DMS153 treated with DMSO at 0.1 percent for 48 hours (cell line): Measurements from ENCODE around the gene CASP10.
"Not testable (repeated sequence)": the region's sequence is repeated elsewhere in the genome, so short reads cannot be mapped to it uniquely, and the experiment has no call there.

Experiments used
- DNase-seq: peaks from one replicate; lab custom pipeline; 2025; ENCODE audit not compliant: unreplicated experiment; lab: John Stamatoyannopoulos, UW

CASP10 gene, protein sequence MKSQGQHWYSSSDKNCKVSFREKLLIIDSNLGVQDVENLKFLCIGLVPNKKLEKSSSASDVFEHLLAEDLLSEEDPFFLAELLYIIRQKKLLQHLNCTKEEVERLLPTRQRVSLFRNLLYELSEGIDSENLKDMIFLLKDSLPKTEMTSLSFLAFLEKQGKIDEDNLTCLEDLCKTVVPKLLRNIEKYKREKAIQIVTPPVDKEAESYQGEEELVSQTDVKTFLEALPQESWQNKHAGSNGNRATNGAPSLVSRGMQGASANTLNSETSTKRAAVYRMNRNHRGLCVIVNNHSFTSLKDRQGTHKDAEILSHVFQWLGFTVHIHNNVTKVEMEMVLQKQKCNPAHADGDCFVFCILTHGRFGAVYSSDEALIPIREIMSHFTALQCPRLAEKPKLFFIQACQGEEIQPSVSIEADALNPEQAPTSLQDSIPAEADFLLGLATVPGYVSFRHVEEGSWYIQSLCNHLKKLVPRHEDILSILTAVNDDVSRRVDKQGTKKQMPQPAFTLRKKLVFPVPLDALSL

DNA sequence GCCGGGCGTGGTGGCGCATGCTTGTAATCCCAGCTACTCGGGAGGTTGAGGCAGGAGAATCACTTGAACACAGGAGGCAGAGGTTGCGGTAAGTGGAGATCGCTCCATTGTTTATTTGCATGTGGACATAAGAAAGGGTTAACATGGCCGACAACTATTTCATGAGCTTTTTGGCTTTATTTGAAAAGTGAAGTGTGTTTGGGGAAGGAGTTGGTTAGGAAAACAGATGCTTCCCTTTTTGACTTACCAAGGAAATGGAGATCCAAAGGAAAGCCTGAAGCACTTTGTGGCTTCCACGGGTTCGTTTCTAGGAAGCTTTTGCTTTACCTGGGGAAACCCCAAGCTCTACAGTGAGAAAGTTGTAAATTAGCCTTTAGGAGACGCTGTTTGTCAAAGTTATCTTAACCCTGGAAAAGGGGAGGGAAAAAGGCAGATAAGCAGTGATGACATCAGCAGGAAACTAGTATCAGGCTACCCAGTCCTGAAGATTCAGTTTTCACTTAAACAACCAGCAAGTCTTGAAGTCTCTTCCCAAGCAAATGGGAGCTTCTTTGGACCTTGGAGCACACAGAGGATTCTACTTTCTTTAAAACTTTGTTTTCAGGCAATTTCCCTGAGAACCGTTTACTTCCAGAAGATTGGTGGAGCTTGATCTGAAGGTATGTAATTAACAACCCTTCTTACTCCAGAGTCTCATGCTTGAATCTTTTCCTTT is at the start of gene CASP10:
Gene CASP10, plus strand, starts transcription at position 492 of the 715 bp plus-strand sequence. CDS start 2,637 bp downstream, outside the sequence.
- no peak for DNase-seq

DNA sequence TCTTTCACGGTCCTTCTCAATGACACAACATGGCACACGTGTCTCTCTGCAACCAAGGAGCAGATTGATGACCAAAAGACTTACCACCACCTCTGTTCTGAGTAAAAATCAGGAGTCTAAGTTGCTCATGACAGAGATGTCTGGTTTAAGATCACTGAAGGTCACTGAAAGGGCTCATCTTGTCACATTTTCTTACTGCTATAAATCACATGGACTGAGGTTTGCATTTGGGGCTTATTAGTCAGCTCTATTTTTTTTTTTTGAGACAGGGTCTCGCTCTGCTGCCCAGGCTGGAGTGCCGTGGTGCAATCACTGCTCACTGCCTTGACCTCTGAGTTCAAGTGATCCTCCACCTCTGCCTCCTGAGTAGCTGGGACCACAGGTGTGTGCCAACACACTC is 47.6 kb upstream of the CASP10 start:
- no peak for DNase-seq

DNA sequence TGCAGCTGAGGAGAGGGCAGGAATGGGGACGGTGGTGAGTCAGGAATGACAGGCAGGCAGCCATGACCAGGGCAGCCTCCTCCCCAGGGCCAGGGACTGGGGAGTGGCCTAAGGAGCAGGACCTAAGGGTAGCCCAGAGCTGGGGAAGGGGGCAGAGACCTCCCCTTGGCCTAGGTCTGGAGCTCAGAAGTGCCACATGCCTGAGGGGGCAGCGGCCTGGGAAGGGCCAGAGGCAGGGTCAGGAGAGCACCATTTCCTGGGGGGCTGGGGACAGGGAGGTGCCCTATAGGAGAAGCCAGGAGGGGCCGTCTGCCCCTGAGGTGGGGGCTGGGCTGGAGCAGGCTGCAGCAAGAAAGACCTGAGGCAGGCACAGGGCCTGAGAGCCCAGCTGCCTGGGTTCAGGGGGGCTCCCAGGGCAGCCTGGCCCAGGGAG is 46.0 kb upstream of the CASP10 start:
- no peak for DNase-seq

DNA sequence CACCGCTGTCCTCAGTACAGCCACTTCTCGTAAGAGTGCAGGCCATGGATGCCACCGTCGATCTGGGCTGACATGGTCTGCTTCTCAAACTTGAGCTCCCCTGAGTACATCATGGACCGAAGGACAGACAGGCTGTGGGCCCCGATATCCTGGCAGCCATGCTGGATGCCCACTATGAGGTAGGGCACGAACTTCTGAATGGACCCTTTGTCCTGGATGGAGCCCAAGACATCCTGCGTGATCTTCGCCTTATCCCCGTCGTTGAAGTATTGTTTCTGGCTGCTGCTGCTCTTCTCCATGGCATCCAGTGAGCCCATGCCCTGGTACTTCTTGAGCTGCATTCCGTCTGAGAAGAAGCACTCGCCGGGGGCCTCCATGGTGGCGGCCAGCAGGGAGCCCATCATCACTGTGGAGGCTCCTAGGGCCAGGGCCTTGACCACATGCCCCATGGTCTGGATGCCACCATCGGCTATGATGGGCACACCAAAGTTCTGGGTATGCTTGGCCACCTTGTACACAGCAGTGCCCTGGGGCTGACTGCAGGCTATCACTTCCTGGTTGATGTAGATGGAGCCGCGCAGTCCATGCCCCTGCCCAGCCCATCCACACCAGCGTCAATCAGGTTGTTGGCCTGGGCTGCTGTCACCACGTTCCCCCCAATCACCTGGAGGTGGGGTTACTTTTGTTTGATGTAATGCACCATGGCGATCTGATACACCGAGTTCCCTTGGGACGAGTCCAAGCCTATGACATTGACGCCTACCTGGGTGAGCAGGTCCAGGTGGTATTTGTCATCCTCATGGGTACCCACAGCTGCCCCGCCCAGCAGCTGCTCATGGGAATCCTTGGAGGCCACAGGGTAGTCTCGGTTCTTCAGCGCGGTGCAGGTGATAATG is 45.2 kb upstream of the CASP10 start:
- DNase-seq, result no peak

DNA sequence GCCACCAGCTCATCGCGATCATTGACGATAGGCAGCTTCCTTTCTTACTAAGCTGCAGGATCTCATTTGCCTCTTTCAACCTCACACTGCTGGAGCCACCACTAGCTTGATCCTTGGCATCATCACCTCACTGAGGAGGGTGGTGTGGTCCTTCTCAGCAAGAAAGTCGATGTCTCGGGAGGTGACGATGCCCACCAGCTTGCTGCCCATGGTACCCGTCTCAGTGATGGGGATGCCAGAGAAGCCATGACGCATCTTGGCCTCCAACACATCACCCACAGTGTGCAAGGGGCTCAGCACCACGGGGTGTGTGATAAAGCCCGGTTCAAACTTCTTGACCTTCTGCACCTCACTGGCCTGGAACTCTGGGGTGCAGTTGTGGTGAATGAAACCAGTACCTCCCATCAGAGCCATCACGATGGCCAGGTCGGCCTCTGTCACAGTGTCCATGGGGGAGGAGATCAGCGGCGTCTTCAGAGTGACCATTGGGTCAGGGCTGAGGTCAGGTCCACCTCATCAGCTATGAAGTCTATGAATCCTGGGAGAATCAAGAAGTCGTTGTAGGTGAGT is 44.5 kb upstream of the CASP10 start:
- DNase-seq, result no peak

DNA sequence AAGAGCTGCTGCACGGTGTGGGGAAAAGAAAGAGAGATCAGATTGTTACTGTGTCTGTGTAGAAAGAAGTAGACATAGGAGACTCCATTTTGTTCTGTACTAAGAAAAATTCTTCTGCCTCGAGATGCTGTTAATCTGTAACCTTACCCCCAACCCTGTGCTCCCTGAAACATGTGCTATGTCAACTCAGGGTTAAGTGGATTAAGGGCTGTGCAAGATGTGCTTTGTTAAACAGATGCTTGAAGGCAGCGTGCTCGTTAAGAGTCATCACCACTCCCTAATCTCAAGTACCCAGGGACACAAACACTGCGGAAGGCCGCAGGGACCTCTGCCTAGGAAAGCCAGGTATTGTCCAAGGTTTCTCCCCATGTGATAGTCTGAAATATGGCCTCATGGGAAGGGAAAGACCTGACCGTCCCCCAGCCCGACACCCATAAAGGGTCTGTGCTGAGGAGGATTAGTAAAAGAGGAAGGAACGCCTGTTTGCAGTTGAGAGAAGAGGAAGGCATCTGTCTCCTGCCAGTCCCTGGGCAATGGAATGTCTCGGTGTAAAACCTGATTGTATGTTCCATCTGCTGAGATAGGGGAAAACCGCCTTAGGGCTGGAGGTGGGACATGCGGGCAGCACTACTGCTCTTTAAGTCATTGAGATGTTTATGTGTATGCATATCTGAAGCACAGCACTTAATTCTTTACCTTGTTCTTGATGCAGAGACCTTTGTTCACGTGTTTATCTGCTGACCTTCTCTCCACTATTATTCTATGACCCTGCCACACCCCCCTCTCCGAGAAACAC is 43.8 kb upstream of the CASP10 start:
- DNase-seq, result not testable (repeated sequence)

DNA sequence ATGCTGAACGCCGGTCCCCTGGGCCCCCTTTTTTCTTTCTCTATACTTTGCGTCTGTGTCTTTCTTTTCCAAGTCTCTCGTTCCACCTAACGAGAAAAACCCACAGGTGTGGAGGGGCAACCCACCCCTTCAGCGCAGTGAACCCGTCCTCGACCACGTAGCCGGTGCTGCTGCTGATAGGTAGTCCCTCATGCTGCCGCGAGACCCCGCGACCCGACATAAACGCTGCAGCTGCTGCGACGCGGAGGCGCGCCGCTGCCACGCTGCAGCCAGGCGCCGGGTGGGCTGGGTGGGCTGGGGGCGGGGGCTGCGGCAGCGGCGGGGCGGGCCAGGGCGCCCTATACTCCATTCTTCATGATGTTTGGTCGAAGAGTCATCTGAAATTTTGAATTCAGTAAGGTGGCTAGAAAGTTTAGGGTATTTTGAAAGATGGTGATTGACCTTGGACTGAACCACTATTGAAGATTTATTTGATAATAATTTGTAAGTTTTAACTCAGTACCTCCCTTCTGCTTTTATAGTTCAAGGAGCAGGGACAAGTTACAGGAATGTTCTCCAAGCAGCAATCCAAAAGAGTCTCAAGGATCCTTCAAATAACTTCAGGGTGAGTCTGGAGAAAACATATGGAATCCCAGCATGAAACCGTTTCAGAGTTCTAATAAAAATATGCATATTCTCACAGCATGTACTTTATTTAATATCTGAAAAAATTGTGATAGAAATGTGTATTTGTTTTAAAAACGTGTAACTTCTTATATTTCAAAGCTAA is 42.9 kb upstream of the CASP10 start:
- no peak for DNase-seq

DNA sequence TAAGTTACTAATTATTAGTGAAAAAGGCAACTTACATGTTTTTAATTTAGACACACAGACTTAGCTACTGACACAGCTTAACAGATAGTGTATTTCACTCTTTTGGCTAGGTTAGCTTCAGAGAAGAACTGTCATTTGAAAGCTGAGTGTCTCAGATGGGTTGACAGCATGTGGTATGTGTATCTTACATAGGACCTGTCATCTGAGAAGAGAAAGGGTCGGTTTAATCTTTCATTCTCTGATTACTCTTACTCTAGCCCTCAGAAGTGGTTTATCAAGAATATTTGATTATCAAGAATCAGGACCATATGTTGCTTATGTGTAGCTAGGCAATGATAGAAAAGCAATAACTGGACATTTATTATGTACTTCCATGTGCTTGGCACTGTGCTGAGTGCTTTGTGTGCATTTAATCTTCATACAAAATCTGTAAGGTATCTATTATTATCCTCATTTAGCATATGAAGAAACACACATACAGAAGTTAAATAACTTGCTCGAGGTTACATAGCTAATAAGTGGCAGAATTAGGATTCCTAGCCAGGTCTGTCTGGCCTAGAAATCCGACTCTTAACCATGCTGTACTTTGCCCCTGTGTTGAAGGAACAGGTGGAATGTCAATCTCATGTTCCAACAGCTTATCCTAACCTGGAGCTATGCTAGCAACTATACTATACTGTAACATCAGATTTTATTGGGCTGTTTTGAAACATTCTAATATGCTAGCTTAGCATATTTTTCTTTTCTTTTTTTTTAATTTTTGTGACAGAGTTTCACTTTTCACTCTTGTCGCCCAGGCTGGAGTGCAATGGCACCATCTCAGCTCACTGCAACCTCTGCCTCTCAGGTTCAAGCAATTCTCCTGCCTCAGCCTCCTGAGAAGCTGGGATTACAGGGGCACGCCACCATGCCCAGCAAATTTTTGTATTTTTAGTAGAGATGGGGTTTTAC is 38.6 kb upstream of the CASP10 start:
- no peak for DNase-seq

DNA sequence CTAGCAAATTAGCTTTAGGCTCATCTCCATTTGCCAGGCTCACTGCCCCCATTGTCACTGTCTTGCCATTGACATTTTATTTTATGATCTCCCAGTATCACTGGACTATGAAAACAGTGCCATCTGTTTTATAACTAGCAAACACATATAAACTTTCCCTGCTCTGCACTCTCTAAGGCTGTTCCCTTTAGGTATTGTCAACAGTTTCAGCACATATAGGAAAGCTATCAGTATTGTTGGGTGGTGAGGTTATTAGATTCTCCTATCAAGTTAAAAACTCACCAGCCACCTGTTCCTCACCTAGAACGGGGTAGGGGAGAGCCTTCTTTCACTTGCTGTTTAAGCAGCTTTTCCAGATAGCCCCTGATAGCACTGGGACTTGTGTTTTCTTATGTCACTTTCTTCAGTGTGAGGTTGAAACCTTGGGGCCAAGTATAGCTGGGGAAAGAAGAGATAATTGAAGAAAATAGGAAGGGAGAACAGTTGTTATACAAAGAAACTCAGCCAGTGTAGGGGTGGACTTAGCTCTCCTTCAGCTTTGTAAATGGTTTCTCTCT is 34.4 kb upstream of the CASP10 start:
- DNase-seq, result no peak

DNA sequence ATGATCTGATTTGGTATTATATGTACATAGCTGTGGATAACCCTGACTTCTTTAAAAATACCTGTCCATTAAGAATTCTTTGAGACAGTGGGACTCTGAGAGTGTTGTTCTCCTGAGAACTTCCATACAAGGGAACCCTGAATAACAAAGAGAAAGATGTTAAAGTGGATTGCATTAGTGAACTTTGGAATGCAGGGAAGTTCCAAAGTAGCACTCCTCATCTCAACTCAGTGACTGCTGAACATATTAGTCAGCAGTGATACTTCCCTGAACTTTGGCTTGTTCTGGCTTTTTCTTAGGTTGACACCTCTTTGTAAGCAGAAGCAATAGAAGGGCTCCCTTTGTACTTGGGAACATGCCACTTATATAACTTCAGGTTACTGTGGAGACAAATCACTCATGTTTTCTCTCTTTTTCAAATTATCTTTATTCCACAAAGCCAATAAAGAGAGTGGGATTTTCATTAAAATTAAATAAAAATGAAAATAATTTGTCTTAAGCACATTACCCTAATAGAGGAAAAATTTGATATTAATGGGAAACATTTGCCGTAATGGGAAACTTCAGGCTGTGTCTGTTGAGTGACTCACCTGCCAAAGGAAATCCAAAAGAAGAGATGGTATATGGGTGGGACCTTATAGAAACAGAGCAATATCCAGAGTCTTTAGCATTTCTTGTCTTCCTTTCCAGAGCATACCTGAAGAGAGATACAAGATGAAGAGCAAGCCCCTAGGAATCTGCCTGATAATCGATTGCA is 33.7 kb upstream of the CASP10 start:
- DNase-seq, result no peak

DNA sequence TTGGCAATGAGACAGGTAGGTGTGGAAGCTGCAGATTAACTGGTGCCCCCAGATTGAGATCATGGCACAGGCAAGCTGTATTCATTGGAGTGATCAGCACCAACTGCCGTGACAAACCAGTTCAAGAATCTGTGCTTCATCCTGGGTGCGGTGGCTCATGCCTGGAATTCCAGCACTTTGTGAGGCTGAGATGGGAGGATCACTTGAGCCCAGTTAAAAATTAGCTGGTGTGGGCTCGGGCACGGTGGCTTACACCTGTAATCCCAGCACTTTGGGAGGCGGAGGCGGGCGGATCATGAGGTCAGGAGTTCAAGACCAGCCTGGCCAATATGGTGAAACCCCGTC is 33.1 kb upstream of the CASP10 start:
- not testable (repeated sequence) for DNase-seq

DNA sequence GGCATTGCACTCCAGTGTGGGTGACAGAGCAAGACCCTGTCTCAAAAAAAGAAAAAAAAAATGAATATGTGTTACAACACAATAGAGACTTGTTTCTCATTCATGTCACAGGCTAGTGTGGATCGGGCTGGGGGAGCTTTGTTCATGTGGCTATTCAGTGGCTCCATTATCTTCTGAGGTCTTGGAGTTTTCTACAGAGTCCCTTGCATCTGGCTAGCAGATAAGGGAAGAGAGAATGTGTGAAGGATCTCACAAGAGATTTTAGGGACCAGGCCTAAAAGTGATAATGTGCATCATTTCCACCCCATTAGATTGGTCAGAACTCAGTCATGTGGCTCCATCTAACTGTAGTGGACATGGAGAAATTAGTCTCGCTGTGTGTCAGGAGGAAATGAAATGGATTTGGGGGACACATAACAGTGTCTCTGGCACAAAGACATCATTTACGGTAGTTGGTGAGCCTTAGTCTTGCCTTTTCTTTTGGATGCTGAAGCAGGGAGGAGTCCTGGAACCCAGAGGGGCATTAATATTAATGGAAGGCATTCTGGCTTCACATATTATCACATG is 32.4 kb upstream of the CASP10 start:
- no peak for DNase-seq

DNA sequence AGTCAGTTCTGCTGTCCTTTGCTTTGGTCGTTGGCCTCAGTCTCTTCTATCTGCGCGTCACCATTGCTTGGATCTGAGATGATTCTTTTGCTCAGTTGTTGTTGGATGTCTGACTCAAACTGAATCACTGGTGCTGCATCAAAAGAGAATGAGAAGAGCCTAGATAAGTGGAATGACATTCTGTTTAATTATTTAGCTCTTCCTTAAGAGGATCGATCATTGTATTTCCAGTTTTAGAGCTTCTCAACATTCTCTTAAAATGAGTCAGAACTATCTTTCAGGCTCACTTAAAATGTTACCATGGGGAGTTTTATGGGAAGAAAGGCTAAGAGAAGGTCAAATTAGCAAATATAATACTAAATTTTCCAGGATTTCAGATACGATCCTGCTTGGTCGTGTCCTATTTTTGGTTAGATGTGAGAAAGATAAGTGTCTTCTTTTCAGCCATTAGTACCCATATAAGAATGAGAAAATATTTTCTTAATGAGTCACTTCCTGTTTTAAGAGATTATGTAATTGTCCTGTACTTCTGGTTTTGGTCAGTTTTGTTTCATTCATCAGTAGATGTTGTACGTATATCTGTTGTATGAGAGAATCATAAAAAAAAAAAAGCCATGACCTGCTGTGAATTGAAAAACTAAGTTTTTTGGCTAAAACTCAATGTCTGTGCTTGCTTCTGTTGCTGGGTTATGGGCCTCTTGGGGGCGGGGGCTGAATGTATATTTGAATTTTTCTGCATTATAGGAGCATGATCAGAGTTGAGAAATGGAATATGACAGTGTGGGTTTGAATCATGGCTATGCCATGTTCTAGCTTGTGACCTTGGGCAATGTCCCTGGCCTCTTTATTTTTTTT is 31.6 kb upstream of the CASP10 start:
- DNase-seq, result no peak

DNA sequence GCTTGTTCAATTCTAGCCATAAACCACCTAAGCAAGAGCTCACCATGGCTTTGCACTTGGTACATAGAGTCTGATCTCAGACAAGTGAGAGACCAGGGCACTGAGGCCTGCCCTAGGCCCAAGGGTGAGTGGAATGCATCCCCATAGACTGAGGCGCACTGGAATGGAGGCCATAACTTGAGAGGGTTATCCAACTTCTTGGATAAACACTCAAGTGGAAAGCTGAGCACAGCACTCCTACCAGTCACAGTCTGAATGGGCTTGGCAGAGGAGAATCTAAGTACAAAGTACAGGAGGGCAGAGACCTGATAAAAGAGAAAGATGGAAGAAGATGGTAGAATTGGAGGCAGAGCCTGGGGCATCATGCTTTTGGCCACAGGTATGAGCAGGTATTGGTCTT is 30.4 kb upstream of the CASP10 start:
- no peak for DNase-seq

DNA sequence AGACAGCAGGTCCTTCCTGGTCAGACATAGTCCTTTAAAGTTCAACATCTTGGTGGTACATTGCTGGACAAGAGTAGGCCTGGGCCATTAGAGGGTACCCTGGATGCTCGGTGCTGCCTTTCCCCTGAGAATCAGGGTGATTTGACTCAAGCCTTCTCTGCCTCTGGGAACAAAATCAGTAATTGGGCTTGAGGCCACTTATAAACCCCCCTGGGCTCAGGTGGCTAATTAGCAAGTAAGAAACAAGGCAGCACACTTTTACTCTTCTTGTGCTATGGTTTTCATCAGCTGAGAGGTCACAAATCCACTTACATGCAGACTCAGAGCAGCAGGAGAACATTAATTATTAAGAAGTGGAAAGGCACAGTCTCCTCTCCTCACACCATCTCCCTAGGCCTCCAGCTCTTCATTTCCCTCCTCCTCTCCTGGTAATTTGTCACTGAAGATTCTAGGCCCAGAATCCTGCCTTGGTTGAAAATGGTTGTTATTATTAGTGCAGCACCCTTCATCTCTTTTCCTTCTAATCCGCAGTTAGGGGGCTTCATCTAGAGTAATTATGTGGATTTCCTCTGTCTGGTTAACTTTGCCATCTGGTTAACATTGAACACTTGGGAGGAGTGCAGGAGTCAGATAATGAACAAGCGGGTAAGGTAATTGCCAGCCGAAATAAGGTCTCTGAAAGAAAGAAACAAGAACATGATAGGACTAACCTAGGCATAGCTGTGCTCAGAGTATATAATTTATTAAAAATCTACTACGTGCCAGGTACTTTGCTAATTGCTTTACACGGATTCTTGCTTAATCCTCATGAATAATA is 29.7 kb upstream of the CASP10 start:
- DNase-seq, result no peak
